Activated CD8-positive, alpha-beta memory T cell treated with anti-CD3 and anti-CD28 coated beads for 36 hours (primary cell): ENCODE data around the gene FAH. TPM values are rescaled to one million over a fixed set of nuclear protein-coding genes. Genes with fewer than 3 reads are reported as not detected.
"Not testable (repeated sequence)": the region's sequence is repeated elsewhere in the genome, so short reads cannot be mapped to it uniquely, and the experiment has no call there.

Experiments used
- CTCF ChIA-PET: fragments of 350-600 bp; sonication (Branson Sonifier 250); formaldehyde crosslinking; loops from one replicate; lab custom pipeline; 2021; ENCODE audit warnings: antibody characterized with exemption; lab: Charles Lee
- POLR2A ChIA-PET: fragments of 350-600 bp; sonication (Branson Sonifier 250); formaldehyde crosslinking; loops from one replicate; lab custom pipeline; 2021; ENCODE audit warnings: antibody characterized with exemption; lab: Charles Lee
- total RNA-seq, 2 experiments: library from RNA; stranded (reverse); gene quantifications; one replicate each; pipeline ENCODE4 v1.2.3, GENCODE V29; 2021

The FAH gene
- total RNA-seq, 2 experiments from 2014 or later, result 62.8 to 66.1 TPM

- CTCF ChIA-PET, result no interaction called here
- POLR2A ChIA-PET, result no interaction called here
Observed at GRCh38 chr15:80142646-80143045, 10.2 kb upstream of the FAH start.

GRCh38 chr15:80151148-80151547, 1.7 kb upstream of the FAH start:
- ChIA-PET POLR2A (no interaction called here), CTCF (no interaction called here)

GRCh38 chr15:80151576-80151975, 1.2 kb upstream of the FAH start:
- ChIA-PET CTCF (no interaction called here), POLR2A (interaction anchor here (1.1 kb wide), 1 partner anchor 228 kb away, joined by 5 read pairs; no protein-coding TSS in a partner anchor)

GRCh38 chr15:80152180-80152895, 461 bp upstream of the FAH start:
- POLR2A ChIA-PET, result interaction anchor here (0.6 to 1.4 kb wide), 5 partner anchors 94 to 297 kb away, joined by 3 to 6 read pairs (median 4); partner anchors contain the start of gene BCL2A1
- CTCF ChIA-PET, result no interaction called here

GRCh38 chr15:80153900-80154299, 1.1 kb downstream of the FAH start:
- CTCF ChIA-PET, result interaction anchor here (1.2 kb wide), 1 partner anchor 23 kb away, joined by 3 read pairs; no protein-coding TSS in a partner anchor
- POLR2A ChIA-PET, result interaction anchor here (0.9 to 1.4 kb wide), 4 partner anchors 94 to 256 kb away, joined by 3 to 4 read pairs (median 3); partner anchors contain the start of gene BCL2A1

- ChIA-PET POLR2A (interaction anchor here (0.9 kb wide), 1 partner anchor 257 kb away, joined by 3 read pairs; no protein-coding TSS in a partner anchor), CTCF (interaction anchor here (0.6 to 1.2 kb wide), 2 partner anchors 23 to 171 kb away, joined by 3 read pairs; no protein-coding TSS in a partner anchor)
Observed at GRCh38 chr15:80154336-80154735, 1.5 kb downstream of the FAH start.

- ChIA-PET POLR2A (no interaction called here), CTCF (interaction anchor here (0.6 kb wide), 1 partner anchor 172 kb away, joined by 3 read pairs; no protein-coding TSS in a partner anchor)
Observed at GRCh38 chr15:80155001-80155377, 2.2 kb downstream of the FAH start.

GRCh38 chr15:80155378-80156175, 2.8 kb downstream of the FAH start:
- CTCF ChIA-PET, POLR2A ChIA-PET: not testable (repeated sequence)

- ChIA-PET POLR2A (no interaction called here), CTCF (no interaction called here)
Observed at GRCh38 chr15:80156176-80156720, 3.4 kb downstream of the FAH start.

- CTCF ChIA-PET, result no interaction called here
- POLR2A ChIA-PET, result interaction anchor here (0.6 to 0.8 kb wide), 3 partner anchors 9 to 235 kb away, joined by 3 read pairs; partner anchors contain the start of gene ZFAND6
Observed at GRCh38 chr15:80157215-80157614, 4.4 kb downstream of the FAH start.

- ChIA-PET CTCF (interaction anchor here (0.7 kb wide), 1 partner anchor 192 kb away, joined by 3 read pairs; no protein-coding TSS in a partner anchor), POLR2A (no interaction called here)
Observed at GRCh38 chr15:80159301-80159700, 6.5 kb downstream of the FAH start.

GRCh38 chr15:80159811-80160569, 7.2 kb downstream of the FAH start:
- CTCF ChIA-PET, result interaction anchor here (0.7 to 1.3 kb wide), 2 partner anchors 9 to 192 kb away, joined by 3 read pairs; no protein-coding TSS in a partner anchor
- POLR2A ChIA-PET, result interaction anchor here (1.0 to 1.7 kb wide), 2 partner anchors 101 to 256 kb away, joined by 3 to 7 read pairs; partner anchors contain the start of gene ZFAND6

GRCh38 chr15:80160570-80161156, 7.9 kb downstream of the FAH start:
- CTCF ChIA-PET, result interaction anchor here (1.0 to 1.3 kb wide), 2 partner anchors 8 to 13 kb away, joined by 3 to 6 read pairs; no protein-coding TSS in a partner anchor
- POLR2A ChIA-PET, result interaction anchor here (0.6 to 1.7 kb wide), 4 partner anchors 102 to 1885 kb away, joined by 3 to 7 read pairs (median 3); partner anchors contain the start of genes MEX3B and ZFAND6

- CTCF ChIA-PET, result interaction anchor here (1.0 kb wide), 1 partner anchor 12 kb away, joined by 6 read pairs; no protein-coding TSS in a partner anchor
- POLR2A ChIA-PET, result interaction anchor here (1.7 kb wide), 1 partner anchor 103 kb away, joined by 7 read pairs; the partner anchor contains the start of gene ZFAND6
Observed at GRCh38 chr15:80161468-80162016, 8.7 kb downstream of the FAH start.

GRCh38 chr15:80162059-80162554, 9.3 kb downstream of the FAH start:
- CTCF ChIA-PET, result interaction anchor here (1.7 kb wide), 1 partner anchor 10 kb away, joined by 7 read pairs; no protein-coding TSS in a partner anchor

GRCh38 chr15:80163217-80163616, 10.4 kb downstream of the FAH start:
- POLR2A ChIA-PET, result no interaction called here
- CTCF ChIA-PET, result interaction anchor here (1.7 kb wide), 1 partner anchor 9 kb away, joined by 7 read pairs; no protein-coding TSS in a partner anchor

More at GRCh38 chr15:80162059-80162554, 9.3 kb downstream of the FAH start:
- POLR2A ChIA-PET, result no interaction called here

GRCh38 chr15:80163897-80164296, 11.1 kb downstream of the FAH start:
- ChIA-PET POLR2A (no interaction called here), CTCF (no interaction called here)
